SU-DHL-6 (cell line): ENCODE data around the gene SLC6A11.

ENCODE experiments used
- CTCF ChIP-seq: fragments of 200-600 bp; sonication (generic); IDR thresholded peaks from one replicate; pipeline ENCODE4 v1.5.1; 2017; ENCODE audit warnings: antibody characterized with exemption, mild to moderate bottlenecking, low read length, moderate library complexity; ENCODE audit not compliant: insufficient read depth, poor library complexity, severe bottlenecking
- EZH2phosphoT487 ChIP-seq: fragments of 200-600 bp; sonication (generic), shearing (Covaris generic); conservative IDR thresholded peaks from 2 replicates; pipeline ENCODE4 v1.6.1; 2018; ENCODE audit warnings: mild to moderate bottlenecking, antibody characterized with exemption, low read length, moderate library complexity, mixed read lengths

DNA sequence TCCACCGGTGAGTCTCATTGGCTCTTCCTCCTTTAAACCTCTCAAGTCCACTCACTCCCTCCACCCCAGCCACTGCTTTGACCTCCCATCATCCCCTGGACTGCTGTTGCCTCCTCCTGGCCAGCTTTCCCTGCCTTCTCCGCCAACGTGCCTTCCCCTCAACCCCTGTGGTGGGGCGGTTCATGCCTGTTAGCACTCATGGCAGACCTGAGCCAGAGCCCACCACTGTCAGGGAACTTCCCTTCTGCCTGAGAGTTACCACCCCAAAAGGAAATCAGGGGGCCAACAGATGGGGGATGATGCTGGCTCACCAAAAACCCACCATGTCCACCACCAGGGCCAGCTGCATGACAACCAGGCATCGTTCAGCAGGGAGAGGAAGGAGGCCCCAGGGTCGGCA is 132.3 kb downstream of the SLC6A11 start:
- TF ChIP-seq CTCF (no peak), EZH2phosphoT487 (no peak)
